DLD1 (cell line): ENCODE data around the gene NEB.
"Not testable (repeated sequence)": the region's sequence is repeated elsewhere in the genome, so short reads cannot be mapped to it uniquely, and the experiment has no call there.

ENCODE experiments used
- in situ Hi-C: cut with HindIII; loops from 2 replicates; pipeline ENCODE4 v1.10.0; 2017; ENCODE audit warnings: low sequenced_read_pairs

Gene NEB

GRCh38 chr2:151619337-151619989, 114.8 kb downstream of the NEB start:
- in situ Hi-C loops, result no loop called here

DNA sequence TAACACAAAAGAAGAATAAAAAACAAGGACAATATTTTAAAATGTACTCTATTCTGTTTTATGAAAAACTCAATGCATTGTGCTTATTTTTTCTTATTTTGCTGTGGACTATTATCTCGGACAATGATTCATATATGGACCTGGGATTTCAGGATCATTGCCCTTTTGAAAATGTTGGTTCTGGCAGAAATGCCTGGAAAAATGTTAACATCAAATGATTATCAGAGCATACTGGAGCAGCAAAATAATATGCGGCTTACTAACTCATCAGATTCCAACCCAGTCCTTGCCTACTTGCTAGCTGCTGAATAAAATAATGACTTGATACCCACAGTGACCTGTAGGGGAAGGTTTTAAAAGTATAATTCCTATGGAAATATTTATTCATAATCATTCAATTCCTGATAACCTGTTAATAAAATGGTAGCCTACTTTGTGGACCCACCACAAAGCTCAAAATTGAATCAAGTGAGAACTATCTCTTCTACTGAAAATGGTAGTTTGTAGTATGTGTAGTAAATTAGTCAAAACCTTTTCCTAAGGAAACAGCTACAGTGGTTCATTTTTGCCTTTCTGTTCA, 117.4 kb downstream of the NEB start:
- in situ Hi-C loops, result no loop called here

- in situ Hi-C loops, result no loop called here
These were observed 119.5 kb downstream of the NEB start for GRCh38 chr2:151614606-151615306.

GRCh38 chr2:151614159-151614558, 120.1 kb downstream of the NEB start:
- in situ Hi-C loops, result no loop called here

DNA sequence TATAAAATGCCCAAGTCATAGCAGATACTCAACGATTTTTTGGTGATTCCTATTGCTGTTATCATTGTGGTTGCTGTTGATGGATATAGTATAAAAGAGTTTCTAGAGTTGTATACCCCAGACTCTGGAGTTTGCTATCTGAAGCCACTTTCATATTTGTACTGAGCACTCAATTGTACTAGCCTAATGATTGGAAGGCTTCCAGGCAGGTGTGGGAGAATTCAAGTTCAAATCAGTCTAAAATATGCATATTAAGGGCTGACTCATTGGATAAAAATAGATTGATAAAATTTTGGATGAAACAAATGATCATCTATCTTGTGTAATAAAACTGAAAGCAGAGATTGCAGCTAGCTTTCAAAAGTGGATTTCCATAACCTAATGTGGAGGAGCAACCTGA, 122.9 kb downstream of the NEB start:
- in situ Hi-C loops, result no loop called here

DNA sequence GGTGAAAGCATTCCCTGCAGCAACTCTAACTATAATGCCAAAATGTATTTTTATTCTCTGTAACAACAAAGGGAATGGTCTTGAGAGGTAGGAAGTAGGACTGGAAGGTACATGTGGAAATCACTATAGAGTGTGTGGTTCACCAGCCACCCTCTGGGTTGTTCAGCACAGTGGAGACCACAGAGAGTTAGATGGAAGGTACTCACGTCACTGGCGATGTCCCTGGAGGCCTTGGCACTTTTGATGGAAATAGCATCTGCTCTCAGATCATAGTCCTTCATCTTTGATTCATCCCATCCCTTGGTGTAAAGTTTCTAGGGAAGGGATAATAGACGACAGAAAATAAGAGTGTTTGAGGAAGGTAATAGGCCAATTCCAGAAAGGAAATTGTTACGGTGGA, 124.0 kb downstream of the NEB start:
- in situ Hi-C loops, result no loop called here

- in situ Hi-C loops, result no loop called here
These were observed 124.6 kb downstream of the NEB start for GRCh38 chr2:151609705-151610104.

GRCh38 chr2:151607459-151608424, 126.5 kb downstream of the NEB start:
- in situ Hi-C loops, result not testable (repeated sequence)

DNA sequence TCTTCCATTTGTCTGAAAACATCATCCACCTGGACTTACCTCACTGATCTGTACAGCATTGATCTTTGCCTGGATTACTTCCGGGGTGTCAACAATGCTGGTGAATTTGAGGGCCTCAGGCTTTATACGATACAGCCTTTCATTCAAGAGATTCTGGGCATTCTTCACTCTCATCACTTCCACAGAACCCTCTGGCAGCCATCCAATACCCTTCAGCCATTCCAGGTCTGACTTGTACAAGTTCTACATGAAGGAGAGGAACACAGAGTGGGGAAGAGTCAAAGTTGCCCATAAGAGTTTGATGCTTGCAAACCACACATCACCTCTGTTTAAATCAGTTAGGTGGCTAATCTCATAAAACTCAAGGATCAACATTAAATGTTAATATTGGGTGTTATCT, 130.7 kb downstream of the NEB start:
- in situ Hi-C loops, result not testable (repeated sequence)

GRCh38 chr2:151602402-151602801, 131.9 kb downstream of the NEB start:
- in situ Hi-C loops, result not testable (repeated sequence)

DNA sequence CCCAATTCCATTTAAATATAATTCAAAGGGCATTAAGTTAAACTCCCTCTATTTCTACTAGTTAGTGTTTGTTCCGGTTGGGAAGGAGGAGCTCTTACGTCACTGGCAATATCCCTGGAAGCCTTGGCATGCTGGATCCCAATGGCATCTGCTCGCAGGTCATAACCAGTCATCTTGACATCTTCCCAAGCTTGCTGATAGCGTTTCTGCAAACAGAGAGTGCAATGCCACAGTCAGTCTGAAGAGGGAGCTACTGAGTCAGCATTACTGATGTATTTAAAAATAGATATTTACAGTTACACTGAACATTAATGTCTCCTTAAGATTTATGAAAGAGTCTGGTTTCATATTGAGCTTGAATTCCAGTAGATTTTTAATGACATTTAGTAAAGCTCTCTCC, 132.5 kb downstream of the NEB start:
- in situ Hi-C loops, result not testable (repeated sequence)

DNA sequence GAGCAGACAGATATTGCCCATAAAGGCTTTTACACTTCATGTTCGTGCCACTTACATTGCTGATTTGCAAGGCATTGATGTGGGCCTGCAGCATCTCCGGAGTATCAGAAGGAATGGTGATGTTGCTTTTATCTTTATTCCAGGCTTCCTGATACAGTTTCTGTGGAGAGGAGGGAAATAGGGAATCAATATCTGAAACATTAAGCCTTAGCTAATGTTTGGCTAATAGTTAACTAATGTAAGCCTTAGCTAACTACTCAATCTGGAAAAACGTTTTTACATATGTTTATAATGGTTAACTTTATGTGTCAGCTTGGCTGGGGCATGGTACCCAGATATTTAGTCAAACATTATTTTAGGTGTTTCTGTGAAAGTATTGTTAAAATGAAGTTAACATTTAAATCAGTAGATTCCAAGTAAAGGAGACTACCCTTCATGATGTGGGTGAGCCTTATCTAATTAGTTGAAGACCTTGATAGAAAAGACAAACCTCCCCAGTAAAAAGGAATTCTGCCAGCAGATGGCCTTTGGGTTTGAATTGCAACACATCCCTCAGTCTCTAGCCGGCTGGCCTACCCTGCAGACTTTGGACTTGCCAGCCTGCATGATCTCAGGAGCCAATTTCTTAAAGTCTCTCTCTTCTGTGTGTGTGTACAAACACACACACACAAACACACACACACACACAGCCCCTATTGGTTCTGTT, 137.2 kb downstream of the NEB start:
- in situ Hi-C loops, result not testable (repeated sequence)

GRCh38 chr2:151591908-151592255, 142.4 kb downstream of the NEB start:
- in situ Hi-C loops, result not testable (repeated sequence)

DNA sequence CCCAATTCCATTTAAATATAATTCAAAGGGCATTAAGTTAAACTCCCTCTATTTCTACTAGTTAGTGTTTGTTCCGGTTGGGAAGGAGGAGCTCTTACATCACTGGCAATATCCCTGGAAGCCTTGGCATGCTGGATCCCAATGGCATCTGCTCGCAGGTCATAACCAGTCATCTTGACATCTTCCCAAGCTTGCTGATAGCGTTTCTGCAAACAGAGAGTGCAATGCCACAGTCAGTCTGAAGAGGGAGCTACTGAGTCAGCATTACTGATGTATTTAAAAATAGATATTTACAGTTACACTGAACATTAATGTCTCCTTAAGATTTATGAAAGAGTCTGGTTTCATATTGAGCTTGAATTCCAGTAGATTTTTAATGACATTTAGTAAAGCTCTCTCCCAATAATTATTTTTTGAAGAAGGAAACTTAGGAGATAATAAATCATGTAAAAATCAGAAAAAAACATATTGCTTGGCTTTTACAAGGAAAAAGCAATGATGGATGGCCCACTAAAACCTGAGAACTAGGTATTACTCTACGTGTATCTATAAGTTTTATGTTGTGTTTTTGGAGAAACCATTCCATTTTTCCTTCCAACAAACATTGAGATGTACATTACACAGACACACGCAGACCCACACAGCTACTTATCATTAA, 142.9 kb downstream of the NEB start:
- in situ Hi-C loops, result not testable (repeated sequence)

DNA sequence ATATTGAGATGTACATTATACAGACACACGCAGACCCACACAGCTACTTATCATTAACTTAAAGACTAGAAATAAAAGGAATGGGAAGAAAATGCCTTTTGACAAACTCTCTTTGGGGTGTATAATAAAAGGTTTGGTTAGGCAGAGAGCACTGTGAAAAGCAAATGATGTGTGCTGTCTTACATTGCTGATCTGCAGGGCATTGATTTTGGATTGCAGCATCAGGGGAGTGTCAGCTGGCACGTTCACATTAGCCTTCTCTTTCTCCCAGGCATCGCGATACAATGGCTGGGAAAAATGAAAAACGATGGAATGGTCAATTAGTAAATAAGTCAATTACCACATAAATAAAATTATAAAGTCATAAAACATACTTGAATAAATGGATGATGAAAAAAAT, 153.0 kb downstream of the NEB start:
- in situ Hi-C loops, result not testable (repeated sequence)

DNA sequence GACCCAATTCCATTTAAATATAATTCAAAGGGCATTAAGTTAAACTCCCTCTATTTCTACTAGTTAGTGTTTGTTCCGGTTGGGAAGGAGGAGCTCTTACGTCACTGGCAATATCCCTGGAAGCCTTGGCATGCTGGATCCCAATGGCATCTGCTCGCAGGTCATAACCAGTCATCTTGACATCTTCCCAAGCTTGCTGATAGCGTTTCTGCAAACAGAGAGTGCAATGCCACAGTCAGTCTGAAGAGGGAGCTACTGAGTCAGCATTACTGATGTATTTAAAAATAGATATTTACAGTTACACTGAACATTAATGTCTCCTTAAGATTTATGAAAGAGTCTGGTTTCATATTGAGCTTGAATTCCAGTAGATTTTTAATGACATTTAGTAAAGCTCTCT, 153.6 kb downstream of the NEB start:
- in situ Hi-C loops, result not testable (repeated sequence)

GRCh38 chr2:151577116-151577515, 157.2 kb downstream of the NEB start:
- in situ Hi-C loops, result no loop called here

DNA sequence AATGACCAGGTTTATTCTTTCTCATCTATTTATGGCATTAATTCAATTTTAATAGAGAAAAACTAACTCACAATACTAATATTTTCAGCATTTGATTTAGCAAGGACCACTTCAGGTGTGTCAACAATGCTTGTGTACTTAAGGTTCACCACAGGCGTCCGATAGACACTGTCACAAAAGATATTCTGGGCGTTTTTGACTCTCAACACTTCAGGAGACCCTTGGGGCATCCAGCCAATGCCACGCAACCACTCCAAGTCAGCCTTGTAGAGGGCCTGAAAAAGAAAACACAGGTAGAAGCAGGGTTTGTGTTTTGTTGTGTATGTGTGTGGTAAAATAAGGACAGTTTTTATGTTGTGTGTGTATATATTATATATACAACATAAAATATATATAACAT, 158.2 kb downstream of the NEB start:
- in situ Hi-C loops, result no loop called here

- in situ Hi-C loops, result no loop called here
These were observed 158.9 kb downstream of the NEB start for GRCh38 chr2:151575338-151575737.

GRCh38 chr2:151570191-151570590, 164.1 kb downstream of the NEB start:
- in situ Hi-C loops, result no loop called here
